LNCAP (cell line): Measurements from ENCODE around the gene DHRS13.

Experiments used
- TF ChIP-seq, protein P1 (sequence below): fragments of 450-650 bp; IDR thresholded peaks from 2 replicates; pipeline ENCODE4 v1.5.1; 2017; ENCODE audit warnings: mild to moderate bottlenecking

Gene DHRS13

GRCh38 chr17:28940675-28941074, 37.8 kb upstream of the DHRS13 start:
- TF ChIP-seq, protein P1, sequence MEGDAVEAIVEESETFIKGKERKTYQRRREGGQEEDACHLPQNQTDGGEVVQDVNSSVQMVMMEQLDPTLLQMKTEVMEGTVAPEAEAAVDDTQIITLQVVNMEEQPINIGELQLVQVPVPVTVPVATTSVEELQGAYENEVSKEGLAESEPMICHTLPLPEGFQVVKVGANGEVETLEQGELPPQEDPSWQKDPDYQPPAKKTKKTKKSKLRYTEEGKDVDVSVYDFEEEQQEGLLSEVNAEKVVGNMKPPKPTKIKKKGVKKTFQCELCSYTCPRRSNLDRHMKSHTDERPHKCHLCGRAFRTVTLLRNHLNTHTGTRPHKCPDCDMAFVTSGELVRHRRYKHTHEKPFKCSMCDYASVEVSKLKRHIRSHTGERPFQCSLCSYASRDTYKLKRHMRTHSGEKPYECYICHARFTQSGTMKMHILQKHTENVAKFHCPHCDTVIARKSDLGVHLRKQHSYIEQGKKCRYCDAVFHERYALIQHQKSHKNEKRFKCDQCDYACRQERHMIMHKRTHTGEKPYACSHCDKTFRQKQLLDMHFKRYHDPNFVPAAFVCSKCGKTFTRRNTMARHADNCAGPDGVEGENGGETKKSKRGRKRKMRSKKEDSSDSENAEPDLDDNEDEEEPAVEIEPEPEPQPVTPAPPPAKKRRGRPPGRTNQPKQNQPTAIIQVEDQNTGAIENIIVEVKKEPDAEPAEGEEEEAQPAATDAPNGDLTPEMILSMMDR: no peak

- TF ChIP-seq, protein P1: no peak
Measured at GRCh38 chr17:28940142-28940541, 37.3 kb upstream of the DHRS13 start.

GRCh38 chr17:28938552-28938951, 35.7 kb upstream of the DHRS13 start:
- TF ChIP-seq, protein P1: no peak

DNA sequence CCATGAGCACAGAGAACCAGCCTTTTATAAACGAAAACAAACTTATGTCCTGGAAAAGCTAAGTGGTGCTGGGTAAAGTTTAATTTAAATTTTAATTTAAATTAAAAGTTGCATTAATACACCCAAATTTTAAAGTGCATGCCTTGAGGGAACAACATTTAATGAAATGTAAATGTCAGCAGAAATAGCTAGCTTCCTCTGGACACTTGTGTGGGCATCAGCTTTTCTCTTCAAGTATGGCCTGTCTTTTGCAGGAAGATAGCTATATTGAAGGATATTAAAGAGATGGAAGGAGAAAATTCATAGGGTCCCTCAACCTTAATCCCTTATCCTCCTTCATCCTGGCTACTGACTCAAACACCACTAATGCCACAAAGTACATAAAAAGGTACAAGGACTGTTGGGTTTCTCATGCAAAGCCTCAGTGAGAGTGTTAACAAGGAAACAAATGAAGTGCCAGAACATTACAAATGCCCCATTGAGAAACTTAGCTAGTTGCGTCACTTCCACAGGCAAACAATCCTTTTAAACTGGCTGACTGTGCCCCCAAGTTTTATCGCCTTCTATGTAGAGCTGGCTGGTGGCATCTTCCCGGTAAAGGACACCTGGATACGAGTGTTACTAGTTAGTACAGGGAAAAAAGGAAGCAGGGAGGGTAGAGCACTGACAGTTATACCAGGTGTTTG, 34.3 kb upstream of the DHRS13 start:
- TF ChIP-seq, protein P1: no peak

- TF ChIP-seq, protein P1: no peak
Measured at GRCh38 chr17:28935744-28936460, 33.0 kb upstream of the DHRS13 start.

DNA sequence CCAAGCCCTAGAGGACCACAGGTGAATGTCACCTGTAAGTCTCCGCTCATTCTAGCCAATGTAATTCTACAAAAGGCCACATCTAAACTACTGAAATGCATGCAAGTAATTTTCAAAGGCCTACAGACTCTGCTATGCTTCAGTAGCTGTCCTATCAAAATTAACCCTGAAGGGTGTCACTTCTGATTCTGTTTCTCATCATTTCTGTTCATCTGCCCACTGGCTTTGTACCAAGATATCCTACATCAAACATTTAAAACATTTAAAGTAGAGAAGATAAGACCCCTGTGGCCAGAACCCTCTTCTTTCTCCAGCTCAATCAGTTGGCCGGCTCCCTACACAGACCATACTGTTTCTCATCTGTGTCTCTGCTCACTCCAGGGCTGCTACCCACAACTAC, 26.9 kb upstream of the DHRS13 start:
- TF ChIP-seq, protein P1: no peak

- TF ChIP-seq, protein P1: no peak
Measured at GRCh38 chr17:28928061-28928460, 25.2 kb upstream of the DHRS13 start.
